ENCODE data around the gene SMIM8. TPM values are rescaled to one million over a fixed set of nuclear protein-coding genes. Genes with fewer than 3 reads are reported as not detected.
"Not testable (repeated sequence)": the region's sequence is repeated elsewhere in the genome, so short reads cannot be mapped to it uniquely, and the experiment has no call there.

The SMIM8 gene
- 10 to 100 TPM in 1 of 2 donors, 1 to 10 TPM in 1; 9.9 to 12.0 TPM for total RNA-seq
- long read RNA-seq, donor 1, transcript SMIM8-201 (3 exons, 2,405 nt), result major isoform, 6 of 8 reads
- long read RNA-seq, donor 1, partial matches to known transcripts, result 1 of 8 reads
- long read RNA-seq, donor 1, other reads (novel, unspliced or antisense), result 1 of 8 reads
- long read RNA-seq, donor 2, transcript SMIM8-201 (3 exons, 2,405 nt), result major isoform, 10 of 13 reads
- long read RNA-seq, donor 2, partial matches to known transcripts, result 2 of 13 reads
- long read RNA-seq, donor 2, other reads (novel, unspliced or antisense), result 1 of 13 reads

GRCh38 chr6:87322304-87323212 is at the start of gene SMIM8:
SMIM8 (plus strand) TSS chr6:87322588; CDS start chr6:87337032, 14,444 bp downstream.
- peak; percentile 96 for DNase-seq (ENCODE audit: low spot score)
- intact Hi-C loops (cut with DNase I), result no loop called here

GRCh38 chr6:87274660-87275274 is 47.6 kb upstream of the SMIM8 start:
- intact Hi-C loops (cut with DNase I), result no loop called here
- no peak for DNase-seq (ENCODE audit: low spot score)

- intact Hi-C loops (cut with DNase I), result no loop called here
- no peak for DNase-seq (ENCODE audit: low spot score)
These were observed 45.8 kb upstream of the SMIM8 start for GRCh38 chr6:87276624-87277023.

GRCh38 chr6:87277123-87277522 is 45.3 kb upstream of the SMIM8 start:
- intact Hi-C loops (cut with DNase I), result no loop called here
- no peak for DNase-seq (ENCODE audit: low spot score)

- DNase-seq (ENCODE audit: low spot score), result no peak
- intact Hi-C loops (cut with DNase I), result no loop called here
These were observed 43.2 kb upstream of the SMIM8 start for GRCh38 chr6:87279196-87279595.

GRCh38 chr6:87281426-87281825 is 41.0 kb upstream of the SMIM8 start:
- DNase-seq (ENCODE audit: low spot score), result no peak
- intact Hi-C loops (cut with DNase I), result no loop called here

GRCh38 chr6:87282743-87283142 is 39.6 kb upstream of the SMIM8 start:
- intact Hi-C loops (cut with DNase I), result no loop called here
- no peak for DNase-seq (ENCODE audit: low spot score)

- intact Hi-C loops (cut with DNase I), result no loop called here
These were observed 38.9 kb upstream of the SMIM8 start for GRCh38 chr6:87283461-87283860.

GRCh38 chr6:87287251-87287650 is 35.1 kb upstream of the SMIM8 start:
- DNase-seq (ENCODE audit: low spot score), result no peak
- intact Hi-C loops (cut with DNase I), result no loop called here

More at GRCh38 chr6:87283461-87283860, 38.9 kb upstream of the SMIM8 start:
- no peak for DNase-seq (ENCODE audit: low spot score)

- intact Hi-C loops (cut with DNase I), result no loop called here
- DNase-seq (ENCODE audit: low spot score), result no peak
These were observed 32.8 kb upstream of the SMIM8 start for GRCh38 chr6:87289571-87289970.

- intact Hi-C loops (cut with DNase I), result no loop called here
- DNase-seq (ENCODE audit: low spot score), result no peak
These were observed 30.5 kb upstream of the SMIM8 start for GRCh38 chr6:87291883-87292282.

GRCh38 chr6:87293526-87293925 is 28.9 kb upstream of the SMIM8 start:
- no peak for DNase-seq (ENCODE audit: low spot score)
- intact Hi-C loops (cut with DNase I), result no loop called here

- intact Hi-C loops (cut with DNase I), result no loop called here
- DNase-seq (ENCODE audit: low spot score), result no peak
These were observed 25.3 kb upstream of the SMIM8 start for GRCh38 chr6:87297119-87297518.

GRCh38 chr6:87301277-87301676 is 21.1 kb upstream of the SMIM8 start:
- intact Hi-C loops (cut with DNase I), result not testable (repeated sequence)
- DNase-seq (ENCODE audit: low spot score), result peak; percentile 81

- DNase-seq (ENCODE audit: low spot score), result no peak
- intact Hi-C loops (cut with DNase I), result no loop called here
These were observed 13.4 kb upstream of the SMIM8 start for GRCh38 chr6:87308970-87309369.

- intact Hi-C loops (cut with DNase I), result no loop called here
- no peak for DNase-seq (ENCODE audit: low spot score)
These were observed 9.5 kb upstream of the SMIM8 start for GRCh38 chr6:87312860-87313259.

- intact Hi-C loops (cut with DNase I), result no loop called here
- DNase-seq (ENCODE audit: low spot score), result no peak
These were observed 7.3 kb upstream of the SMIM8 start for GRCh38 chr6:87315071-87315470.

GRCh38 chr6:87319271-87319987 is 3.0 kb upstream of the SMIM8 start:
- intact Hi-C loops (cut with DNase I), result no loop called here
- DNase-seq (ENCODE audit: low spot score), result no peak

- DNase-seq (ENCODE audit: low spot score); intact Hi-C loops (cut with DNase I): not testable (repeated sequence)
These were observed 1.5 kb downstream of the SMIM8 start for GRCh38 chr6:87323880-87324279.

GRCh38 chr6:87330961-87331360 is 8.6 kb downstream of the SMIM8 start:
- no peak for DNase-seq (ENCODE audit: low spot score)
- intact Hi-C loops (cut with DNase I), result no loop called here
